Measurements from ENCODE around the gene PRAMEF7. TPM values are rescaled to one million over a fixed set of nuclear protein-coding genes. Genes with fewer than 3 reads are reported as not detected.
"Not testable (repeated sequence)": the region's sequence is repeated elsewhere in the genome, so short reads cannot be mapped to it uniquely, and the experiment has no call there.

Gene PRAMEF7
- total RNA-seq, 1 experiment from 2014 or later = not detected

DNA sequence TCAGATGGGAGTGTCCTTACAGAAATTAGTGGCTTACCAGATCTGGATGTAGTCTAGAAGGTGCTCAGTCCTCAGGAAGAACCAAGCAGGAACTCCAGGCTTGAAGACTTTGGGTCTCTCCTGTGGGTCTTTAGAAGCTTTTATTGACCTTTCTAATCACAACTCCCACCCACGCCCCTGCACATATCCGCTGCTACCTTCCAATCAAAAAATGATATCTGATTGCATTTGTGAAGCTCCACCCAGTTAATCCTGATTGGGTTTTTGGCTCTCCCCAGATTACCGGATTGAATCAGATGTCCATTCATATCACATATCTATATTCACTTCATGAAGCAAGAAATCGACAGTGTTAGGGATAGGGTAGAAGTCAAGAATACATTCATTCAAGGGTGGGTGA, 31.1 kb downstream of the PRAMEF7 start, which contains the start of gene PRAMEF6:
TSS of gene PRAMEF6 (minus strand) at position 101 of the 400 bp plus-strand sequence. CDS start 5,062 bp downstream, outside the sequence.
- CTCF ChIA-PET; DNase-seq (ENCODE audit: unreplicated experiment); BruUV-seq (replicated peaks); H3K4me1 Mint-ChIP-seq (ENCODE audit: insufficient read depth, unreplicated experiment); H3K36me3 Mint-ChIP-seq (ENCODE audit: insufficient read depth, unreplicated experiment); H3K9me3 Mint-ChIP-seq (ENCODE audit: unreplicated experiment); H3K4me3 Mint-ChIP-seq (ENCODE audit: unreplicated experiment); POLR2A ChIA-PET; H3K27ac Mint-ChIP-seq (ENCODE audit: low read depth, unreplicated experiment); H3K27me3 Mint-ChIP-seq (ENCODE audit: insufficient read depth, unreplicated experiment); intact Hi-C loops (cut with micrococcal nuclease): not testable (repeated sequence)

Other genes starting within 250 kb of the PRAMEF7 start
- not detected in 2 replicates for gene AADACL3, start 200.5 kb upstream of the PRAMEF7 start, total RNA-seq (2022)
- gene CFAP107, start 170.4 kb upstream of the PRAMEF7 start, total RNA-seq (2022) = not detected in 2 replicates
- gene PRAMEF12, start 142.9 kb upstream of the PRAMEF7 start, total RNA-seq (2022) = not detected in 2 replicates
- gene PRAMEF1, start 125.2 kb upstream of the PRAMEF7 start, total RNA-seq (2022) = not detected in 2 replicates
- gene PRAMEF11, start 85.2 kb upstream of the PRAMEF7 start, total RNA-seq (2022) = not detected in 2 replicates
- not detected in 2 replicates for gene HNRNPCL1, start 67.9 kb upstream of the PRAMEF7 start, total RNA-seq (2022)
- gene PRAMEF2, start 59.5 kb upstream of the PRAMEF7 start, total RNA-seq (2022) = not detected in 2 replicates
- gene PRAMEF4, start 30.4 kb upstream of the PRAMEF7 start, total RNA-seq (2022) = not detected in 2 replicates
- gene PRAMEF10, start 18.3 kb upstream of the PRAMEF7 start, total RNA-seq (2022) = not detected in 2 replicates
- gene PRAMEF6, start 31.0 kb downstream of the PRAMEF7 start, total RNA-seq (2022) = not detected in 2 replicates
- gene PRAMEF27, start 140.0 kb downstream of the PRAMEF7 start, total RNA-seq (2022) = not detected in 2 replicates
- gene HNRNPCL3, start 144.2 kb downstream of the PRAMEF7 start, total RNA-seq (2022) = not detected in 2 replicates
- not detected in 2 replicates for gene PRAMEF25, start 154.2 kb downstream of the PRAMEF7 start, total RNA-seq (2022)
- not detected in 2 replicates for gene HNRNPCL2, start 200.2 kb downstream of the PRAMEF7 start, total RNA-seq (2022)
- gene PRAMEF26, start 239.4 kb downstream of the PRAMEF7 start, total RNA-seq (2022) = not detected in 2 replicates
- not detected in 2 replicates for gene HNRNPCL4, start 249.0 kb downstream of the PRAMEF7 start, total RNA-seq (2022)

All from MCF 10A (cell line).